Spleen (tissue), 11 donors: Measurements from ENCODE around the gene IL34. TPM values are rescaled to one million over a fixed set of nuclear protein-coding genes. Genes with fewer than 3 reads are reported as not detected.
A peak's percentile ranks its signal among the peaks of the same experiment; 100 is the strongest.
"Not testable (repeated sequence)": the region's sequence is repeated elsewhere in the genome, so short reads cannot be mapped to it uniquely, and the experiment has no call there.

Experiments used
- DNase-seq: peaks from one replicate; pipeline ENCODE4 v3.0.0-alpha.2; 2020
- H3K27ac ChIP-seq, 8 donors: fragments of 200-600 bp; sonication (generic) in 7 of 8; 1 replicate in 4 of 8; 2 replicates in 4 of 8; pipeline versions ENCODE4 v1.5.0 to v1.8.0; 2016 to 2021; ENCODE audit warnings: inconsistent platforms in 4 of 8, mild to moderate bottlenecking in 4 of 8, moderate library complexity in 1 of 8
- H3K27me3 ChIP-seq, 7 donors: fragments of 200-600 bp; sonication (generic) in 6 of 7; replicated peaks in 1 of 7; 1 replicate in 4 of 7; 2 replicates in 3 of 7; pipeline versions ENCODE4 v1.5.0 to v1.8.0; 2016 to 2021; ENCODE audit warnings: inconsistent platforms in 3 of 7, mild to moderate bottlenecking in 1 of 7
- H3K36me3 ChIP-seq, 6 donors: fragments of 200-600 bp; sonication (generic) in 5 of 6; 1 replicate in 4 of 6; 2 replicates in 2 of 6; pipeline versions ENCODE4 v1.5.0 to v1.8.0; 2016 to 2021; ENCODE audit warnings: inconsistent platforms in 2 of 6
- H3K4me1 ChIP-seq, 6 donors: fragments of 200-600 bp; sonication (generic) in 5 of 6; 1 replicate in 3 of 6; 2 replicates in 3 of 6; pipeline versions ENCODE4 v1.5.0 to v1.8.0; 2016 to 2021; ENCODE audit warnings: inconsistent platforms in 3 of 6
- H3K4me3 ChIP-seq, 8 donors: fragments of 200-600 bp; sonication (generic) in 7 of 8; 1 replicate in 4 of 8; 2 replicates in 4 of 8; pipeline versions ENCODE4 v1.5.0 to v1.8.0; 2016 to 2021; ENCODE audit warnings: inconsistent platforms in 4 of 8, mild to moderate bottlenecking in 4 of 8, moderate library complexity in 2 of 8
- H3K9me3 ChIP-seq, 8 donors: fragments of 200-600 bp; sonication (generic) in 7 of 8; 1 replicate in 4 of 8; 2 replicates in 4 of 8; pipeline versions ENCODE4 v1.5.0 to v1.8.0; 2016 to 2021; ENCODE audit warnings: inconsistent platforms in 4 of 8
- CTCF ChIP-seq, 11 experiments: fragments of 200-600 bp in 7 of 11; fragments of 450-650 bp in 4 of 11; sonication (generic) in 4 of 11; IDR thresholded peaks in 8 of 11; conservative IDR thresholded peaks in 3 of 11; 1 replicate in 7 of 11; 2 replicates in 4 of 11; pipeline versions ENCODE4 v1.4.0 to v1.8.0; 2016 to 2021; ENCODE audit warnings: antibody characterized with exemption in 11 of 11, inconsistent platforms in 4 of 11, mild to moderate bottlenecking in 1 of 11
- POLR2A ChIP-seq, 3 donors: fragments of 450-650 bp; IDR thresholded peaks; one replicate each; pipeline ENCODE4 v1.5.1; 2017; ENCODE audit warnings: antibody characterized with exemption in 3 of 3, mild to moderate bottlenecking in 1 of 3
- POLR2AphosphoS5 ChIP-seq, 3 donors: sonication (generic); formaldehyde crosslinking; IDR thresholded peaks; one replicate each; pipeline ENCODE4 v1.5.1; 2017; ENCODE audit warnings: antibody characterized with exemption in 3 of 3
- WGBS, 5 donors: extraction: QIAGEN DNeasy Blood & Tissue Kit in 3 of 5; methylation state at CpG; one replicate each; pipeline versions ENCODE4 v1.1.5 to v1.1.7; 2013 to 2018; 5-methylcytosine and 5-hydroxymethylcytosine counted together
- intact Hi-C: fragments of 100-400 bp; cut with DNase I; formaldehyde crosslinking; loops from one replicate; pipeline ENCODE4 v1.15.0; 2023; ENCODE audit warnings: low total_unique reads
- polyA plus RNA-seq, 3 donors: library from polyadenylated mRNA; stranded (reverse); fragments of 200-250 nt; gene quantifications; one replicate each; pipeline ENCODE4 v1.2.1, GENCODE V29; 2013
- total RNA-seq, 7 donors: library from RNA; depleted of rRNA in 3 of 7; stranded (reverse); fragments of >200 nt in 3 of 7; fragmentation: NEBNext Ultra II Directional in 4 of 7; extraction: Animal tissue kit (Norgen Biotek cat#: 25700) in 4 of 7; gene quantifications; one replicate each; pipeline versions ENCODE4 v1.1.0 to v1.2.1, GENCODE V29; 2016 to 2021
- donor health status: healthy with polysubstance abuse.
- donor health status: DM: no; HTN: no; CAD: no; lungs with moderate emphysema.
- donor health status: DM: no; HTN: no; CAD: no.
- donor health status: Bipolar disorder and iron deficiency.
- donor health status: healthy.
- donor health status: DM: no; HTN: no; CAD: no.
- donor health status: DM: yes; HTN: yes; CAD: no.

Gene IL34
- total and polyA plus RNA-seq, 10 donors = 20.3 to 258 (median 128) TPM

- peaks cover 0 to 55% (median 24%) of the 10 kb centered on the region in 6 donors for H3K4me1 ChIP-seq
- no peaks in the 10 kb centered on the region for H3K36me3 ChIP-seq
- no peaks in the 10 kb centered on the region for H3K9me3 ChIP-seq
- H3K27me3 ChIP-seq = no peaks in the 10 kb centered on the region
- H3K4me3 ChIP-seq = no peak overlapping the region
- WGBS, 5 donors = 73 to 87% (median 81%) methylated on average over 4 of the region's 4 CpGs
- intact Hi-C loops = no loop called here
- TF ChIP-seq POLR2AphosphoS5 (IDR thresholded peaks at IDR 0.05) = no peak
- no peak for TF ChIP-seq CTCF (IDR thresholded peaks at IDR 0.05 in 8 of 11, conservative IDR thresholded peaks at IDR 0.05 in 3 of 11)
- no peak for TF ChIP-seq POLR2A (IDR thresholded peaks at IDR 0.05)
- peak; percentile 17 for DNase-seq
- H3K27ac ChIP-seq = peak overlapping the region in 3 of 8 donors; percentile 2 to 41 (median 40)
These were observed 34.5 kb upstream of the IL34 start for GRCh38 chr16:70611785-70612303.

- H3K27ac ChIP-seq = no peak overlapping the region
- no peak overlapping the region for H3K4me3 ChIP-seq
- peaks cover 0 to 49% (median 19%) of the 10 kb centered on the region in 6 donors for H3K4me1 ChIP-seq
- no peak for DNase-seq
- no peaks in the 10 kb centered on the region for H3K27me3 ChIP-seq
- TF ChIP-seq CTCF (IDR thresholded peaks at IDR 0.05 in 8 of 11, conservative IDR thresholded peaks at IDR 0.05 in 3 of 11) (no peak), POLR2AphosphoS5 (IDR thresholded peaks at IDR 0.05) (no peak), POLR2A (IDR thresholded peaks at IDR 0.05) (no peak)
- H3K36me3 ChIP-seq = no peaks in the 10 kb centered on the region
- WGBS, 5 donors = 63 to 90% (median 75%) methylated on average over 8 of the region's 8 CpGs
- intact Hi-C loops = no loop called here
- no peaks in the 10 kb centered on the region for H3K9me3 ChIP-seq
These were observed 33.4 kb upstream of the IL34 start for GRCh38 chr16:70612931-70613330.

- H3K9me3 ChIP-seq = no peaks in the 10 kb centered on the region
- no peaks in the 10 kb centered on the region for H3K27me3 ChIP-seq
- H3K4me1 ChIP-seq = peaks cover 0 to 36% (median 14%) of the 10 kb centered on the region in 6 donors
- DNase-seq = no peak
- no peak overlapping the region for H3K4me3 ChIP-seq
- WGBS, 5 donors = 77 to 83% (median 82%) methylated on average over 5 of the region's 5 CpGs
- H3K27ac ChIP-seq = no peak overlapping the region
- no peaks in the 10 kb centered on the region for H3K36me3 ChIP-seq
- TF ChIP-seq POLR2A (IDR thresholded peaks at IDR 0.05) (no peak), CTCF (IDR thresholded peaks at IDR 0.05 in 8 of 11, conservative IDR thresholded peaks at IDR 0.05 in 3 of 11) (no peak), POLR2AphosphoS5 (IDR thresholded peaks at IDR 0.05) (no peak)
- intact Hi-C loops = no loop called here
These were observed 32.0 kb upstream of the IL34 start for GRCh38 chr16:70614208-70614951.

GRCh38 chr16:70615945-70616344 is 30.4 kb upstream of the IL34 start:
- H3K4me1 ChIP-seq = peaks cover 0 to 20% (median 6%) of the 10 kb centered on the region in 6 donors
- 74 to 91% (median 87%) methylated on average over 5 of the region's 5 CpGs for WGBS, 5 donors
- DNase-seq = no peak
- no peaks in the 10 kb centered on the region for H3K36me3 ChIP-seq
- H3K27me3 ChIP-seq = no peaks in the 10 kb centered on the region
- H3K27ac ChIP-seq = no peak overlapping the region
- TF ChIP-seq POLR2A (IDR thresholded peaks at IDR 0.05) = no peak
- TF ChIP-seq CTCF (IDR thresholded peaks at IDR 0.05 in 8 of 11, conservative IDR thresholded peaks at IDR 0.05 in 3 of 11) = no peak
- no peak for TF ChIP-seq POLR2AphosphoS5 (IDR thresholded peaks at IDR 0.05)
- no peaks in the 10 kb centered on the region for H3K9me3 ChIP-seq
- H3K4me3 ChIP-seq = no peak overlapping the region
- intact Hi-C loops = no loop called here

GRCh38 chr16:70621864-70622263 is 24.5 kb upstream of the IL34 start:
- H3K27ac ChIP-seq = peak overlapping the region in 1 of 8 donors; percentile 59
- H3K4me1 ChIP-seq, intact Hi-C loops, H3K27me3 ChIP-seq, DNase-seq, H3K4me3 ChIP-seq, H3K36me3 ChIP-seq, H3K9me3 ChIP-seq: not testable (repeated sequence)
- 62 to 72% (median 70%) methylated on average over 3 of the region's 3 CpGs for WGBS, 5 donors
